Activated CD4-positive, alpha-beta T cell treated with anti-CD3 and anti-CD28 coated beads, Interleukin-2, amount 50 U/mL, for 48 hours (primary cell): ENCODE data around the gene HLA-DRB5.
"Not testable (repeated sequence)": the region's sequence is repeated elsewhere in the genome, so short reads cannot be mapped to it uniquely, and the experiment has no call there.

ENCODE experiments used
- DNase-seq, 2 experiments: peaks; one replicate each; pipeline ENCODE4 v3.0.0-alpha.2; 2020

Gene HLA-DRB5

DNA sequence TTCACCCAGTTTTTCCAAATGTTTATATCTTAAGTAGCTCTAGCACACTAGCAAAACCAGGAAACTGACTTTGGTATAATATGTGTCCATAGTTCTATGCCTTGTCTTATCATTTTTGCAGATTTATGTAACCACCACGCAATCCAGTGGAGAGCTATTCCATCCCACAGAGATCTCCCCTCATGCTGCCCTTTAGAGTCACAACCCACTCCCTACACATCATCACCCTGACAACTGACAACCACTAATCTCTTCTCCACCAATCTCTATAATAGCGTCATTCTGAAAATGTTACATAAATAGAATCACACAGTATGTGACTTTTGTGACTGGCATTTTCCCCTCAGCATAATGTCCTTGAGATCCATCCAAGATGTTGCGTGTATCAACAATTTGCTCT is 29.1 kb downstream of the HLA-DRB5 start:
- no peak for DNase-seq

DNA sequence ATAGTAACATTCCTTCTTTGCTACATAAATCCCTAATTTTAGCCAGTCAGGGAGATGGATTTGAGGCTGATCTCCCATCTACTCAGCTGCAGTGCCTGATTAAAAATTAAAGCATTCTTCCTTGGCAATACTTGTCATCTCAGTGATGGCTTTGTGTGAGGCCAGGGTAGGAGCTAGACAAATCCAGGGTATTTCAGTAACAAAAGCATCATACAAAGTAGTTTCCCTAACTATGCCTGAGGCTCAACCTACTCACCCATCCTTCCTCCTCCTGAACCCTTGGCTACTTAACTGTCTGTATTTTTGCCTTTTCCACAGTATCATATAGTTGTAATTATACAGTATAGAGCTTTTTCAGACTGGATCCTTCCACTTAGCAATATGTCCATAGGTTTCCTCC is 37.7 kb downstream of the HLA-DRB5 start:
- no peak for DNase-seq

DNA sequence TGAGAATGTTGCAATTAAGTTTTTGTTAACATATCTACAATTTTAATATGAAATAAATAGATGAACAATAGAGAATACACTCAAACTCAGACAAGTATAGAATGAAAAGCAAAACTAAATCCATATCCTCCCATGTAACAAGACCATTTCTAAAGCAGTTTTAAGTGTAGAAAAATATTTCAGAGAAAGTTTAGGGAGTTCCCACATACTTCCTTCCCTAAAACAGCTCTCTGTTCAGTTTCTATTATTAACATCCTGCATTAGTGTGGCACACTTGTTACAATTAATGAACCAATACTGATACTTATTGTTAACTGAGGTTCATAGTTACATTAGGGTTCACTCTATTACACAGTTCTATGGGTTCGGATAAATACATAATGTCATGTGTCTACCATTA is 38.4 kb downstream of the HLA-DRB5 start:
- DNase-seq, result no peak

DNA sequence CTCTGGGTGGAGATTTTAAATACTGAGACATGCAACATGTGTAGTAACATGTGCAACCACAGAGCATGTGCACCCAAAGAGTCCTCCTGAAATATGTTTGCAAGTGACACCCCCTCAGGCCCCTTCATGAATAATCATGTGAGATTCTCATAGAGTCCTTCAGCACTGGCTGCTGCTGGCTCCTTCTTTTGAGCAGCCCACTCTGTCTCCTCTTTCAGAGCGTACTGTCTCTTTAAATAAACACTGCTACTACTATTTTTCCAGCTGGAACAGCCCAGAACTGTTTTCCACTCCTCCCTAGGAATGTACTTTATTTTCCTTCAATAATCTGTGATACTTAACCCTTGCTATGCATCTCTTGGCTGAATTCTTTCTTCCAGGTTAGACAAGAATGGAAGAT is 42.0 kb downstream of the HLA-DRB5 start:
- DNase-seq, result no peak

DNA sequence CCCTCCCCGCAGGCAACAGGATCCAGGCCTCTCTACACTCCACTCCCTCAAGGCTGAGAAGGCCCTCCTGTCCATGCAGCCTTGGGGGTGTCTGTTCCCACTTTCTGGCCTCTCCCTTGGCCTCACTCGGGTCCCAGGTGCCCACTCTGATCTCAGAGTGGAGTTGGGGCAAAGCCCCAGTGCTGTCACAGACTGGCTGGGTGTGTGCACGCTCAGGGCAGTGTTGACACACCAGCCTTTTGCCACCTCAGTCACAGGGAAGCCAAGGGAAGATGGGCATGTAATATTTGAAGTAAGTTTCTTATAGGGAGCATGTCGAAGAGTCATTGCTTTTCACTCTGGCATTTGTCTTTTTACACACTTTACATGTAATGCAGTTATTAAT is 45.5 kb downstream of the HLA-DRB5 start:
- DNase-seq, result no peak

DNA sequence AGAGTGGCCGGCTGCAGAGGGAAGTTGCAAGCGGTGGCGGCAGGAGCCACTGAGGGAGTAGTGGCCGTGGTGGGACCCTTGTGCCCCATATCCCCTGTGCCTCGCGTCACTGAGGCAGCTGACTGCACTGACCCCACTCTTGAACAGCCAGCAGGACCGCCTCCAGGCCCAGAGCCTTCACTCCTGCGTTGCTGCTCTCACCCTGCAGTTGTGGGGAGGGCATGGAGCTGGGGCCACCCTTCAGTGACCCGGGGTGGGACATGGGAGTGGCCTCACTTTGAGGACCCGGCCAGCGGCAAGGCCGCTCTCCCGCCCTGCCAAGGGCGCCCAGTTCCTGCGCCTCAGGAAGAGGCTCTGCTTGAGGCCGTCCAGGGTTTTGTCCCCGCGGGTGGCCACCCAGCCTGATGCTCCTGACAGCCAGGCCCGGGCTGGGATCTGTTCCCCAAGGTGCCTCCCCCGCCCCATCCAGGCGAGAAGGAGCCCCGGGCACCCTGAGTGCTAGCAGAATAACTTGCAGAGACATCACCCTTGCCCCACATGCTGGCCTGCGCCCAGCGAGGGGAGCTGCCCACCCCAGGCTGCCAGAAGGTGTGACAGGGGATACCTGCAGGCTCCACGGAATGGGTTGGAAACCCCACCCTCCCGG is 46.0 kb downstream of the HLA-DRB5 start:
- DNase-seq, result no peak

DNA sequence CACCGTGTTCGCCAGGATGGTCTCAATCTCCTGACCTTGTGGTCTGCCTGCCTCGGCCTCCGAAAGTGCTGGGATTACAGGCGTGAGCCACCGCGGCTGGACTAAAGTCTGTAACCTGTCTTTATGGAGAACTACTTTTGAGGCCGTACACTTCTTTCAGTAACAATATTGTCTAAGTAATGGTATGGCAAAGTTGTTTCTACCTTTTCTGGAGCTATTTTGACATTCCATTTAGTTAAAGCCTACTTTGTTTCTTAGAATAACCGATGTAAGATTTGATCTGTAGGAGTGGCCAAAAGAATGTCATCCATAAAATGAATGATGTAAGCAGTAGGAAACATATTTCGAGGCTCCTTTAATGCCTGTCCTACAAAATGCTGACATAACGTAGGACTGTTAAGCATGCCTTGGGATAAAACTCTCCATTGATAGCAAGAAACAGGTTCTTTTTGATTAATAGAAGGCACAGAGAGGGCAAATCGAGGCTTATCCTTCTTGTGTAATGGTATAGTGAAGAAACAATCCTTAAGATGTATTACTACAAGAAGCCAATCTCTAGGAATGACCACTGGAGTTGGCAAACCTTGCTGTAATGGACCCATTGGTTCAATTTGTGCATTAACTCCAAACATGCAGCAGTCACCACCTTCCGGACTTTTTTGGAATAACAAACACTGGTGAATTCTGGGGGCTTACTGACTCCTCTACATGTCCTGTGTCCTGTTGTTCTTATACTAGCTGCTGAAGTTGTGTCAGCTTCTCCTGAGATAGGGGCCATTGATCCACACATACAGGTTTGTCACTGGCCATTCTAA is 54.5 kb downstream of the HLA-DRB5 start:
- DNase-seq, result no peak

DNA sequence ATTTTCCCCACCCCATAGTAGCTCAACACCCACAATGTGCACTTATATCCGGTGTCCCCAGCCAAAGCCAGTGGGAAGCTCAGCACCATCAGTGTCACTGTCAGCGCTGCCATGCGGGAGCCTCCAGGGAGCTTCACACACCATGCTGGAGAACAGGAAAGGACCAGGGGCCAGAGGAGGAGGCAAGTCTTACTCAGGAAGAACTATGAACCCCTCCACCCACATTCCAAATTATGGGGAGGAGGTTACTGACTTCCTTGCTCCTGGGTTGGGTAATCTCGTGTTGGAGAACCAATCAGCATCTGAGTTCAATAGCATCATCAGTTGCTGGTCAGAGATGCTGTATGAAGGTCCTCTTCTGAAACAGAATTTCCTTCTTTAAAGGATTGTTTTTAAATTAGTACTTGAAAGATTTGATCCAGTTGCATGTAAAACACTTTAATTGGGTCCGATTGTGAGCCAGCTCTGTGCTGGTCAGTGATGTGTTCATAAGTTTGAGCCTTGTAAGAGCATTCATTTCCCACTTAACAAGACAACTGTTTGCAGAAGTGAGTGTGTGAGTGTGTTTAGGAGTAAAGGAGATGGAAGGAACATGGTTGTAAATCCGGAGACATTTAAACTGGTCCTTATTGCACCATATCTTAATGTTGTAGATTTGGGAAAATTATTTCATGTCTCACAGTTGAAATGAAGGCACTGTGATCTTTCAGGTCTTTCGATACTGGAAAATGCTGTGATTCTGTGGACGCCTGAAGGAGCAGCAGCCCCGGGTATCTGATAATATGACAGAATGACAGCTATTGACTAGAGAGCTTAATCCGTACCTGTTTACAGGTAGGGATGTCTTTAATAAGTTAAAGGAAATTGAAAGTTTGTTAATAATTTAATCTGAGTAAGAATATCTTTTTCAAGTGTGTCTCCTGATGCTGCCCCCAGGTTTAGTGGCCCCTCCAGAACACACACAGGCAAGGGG is 56.4 kb downstream of the HLA-DRB5 start:
- DNase-seq, result not testable (repeated sequence)

DNA sequence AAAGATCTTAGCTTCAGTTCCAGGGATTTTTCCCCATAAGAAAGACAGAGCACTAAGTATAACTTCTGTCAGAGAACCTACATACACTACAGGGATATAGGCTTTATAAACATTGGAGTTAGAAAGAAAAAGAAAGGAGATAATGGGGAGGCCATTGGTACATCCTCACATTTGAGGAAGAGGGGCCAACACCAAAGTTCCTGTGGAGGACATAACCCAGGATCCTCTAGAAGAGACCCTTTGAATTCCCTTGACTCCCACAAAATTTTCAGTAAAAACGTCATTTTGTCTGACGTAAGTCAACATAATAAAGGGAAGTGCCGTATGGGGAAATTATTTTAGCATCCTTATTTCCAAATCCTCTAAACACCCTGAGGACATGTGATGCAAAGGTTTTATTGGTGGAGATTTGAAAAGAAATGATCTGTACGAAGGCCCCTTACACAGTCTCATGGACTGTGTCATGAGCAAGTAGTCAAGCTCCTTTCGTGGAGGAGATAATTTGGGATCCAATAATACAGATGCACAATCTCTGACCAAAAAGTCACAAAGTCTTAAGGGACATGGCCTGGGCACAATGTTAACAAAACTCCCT is 57.2 kb downstream of the HLA-DRB5 start:
- DNase-seq, result no peak

DNA sequence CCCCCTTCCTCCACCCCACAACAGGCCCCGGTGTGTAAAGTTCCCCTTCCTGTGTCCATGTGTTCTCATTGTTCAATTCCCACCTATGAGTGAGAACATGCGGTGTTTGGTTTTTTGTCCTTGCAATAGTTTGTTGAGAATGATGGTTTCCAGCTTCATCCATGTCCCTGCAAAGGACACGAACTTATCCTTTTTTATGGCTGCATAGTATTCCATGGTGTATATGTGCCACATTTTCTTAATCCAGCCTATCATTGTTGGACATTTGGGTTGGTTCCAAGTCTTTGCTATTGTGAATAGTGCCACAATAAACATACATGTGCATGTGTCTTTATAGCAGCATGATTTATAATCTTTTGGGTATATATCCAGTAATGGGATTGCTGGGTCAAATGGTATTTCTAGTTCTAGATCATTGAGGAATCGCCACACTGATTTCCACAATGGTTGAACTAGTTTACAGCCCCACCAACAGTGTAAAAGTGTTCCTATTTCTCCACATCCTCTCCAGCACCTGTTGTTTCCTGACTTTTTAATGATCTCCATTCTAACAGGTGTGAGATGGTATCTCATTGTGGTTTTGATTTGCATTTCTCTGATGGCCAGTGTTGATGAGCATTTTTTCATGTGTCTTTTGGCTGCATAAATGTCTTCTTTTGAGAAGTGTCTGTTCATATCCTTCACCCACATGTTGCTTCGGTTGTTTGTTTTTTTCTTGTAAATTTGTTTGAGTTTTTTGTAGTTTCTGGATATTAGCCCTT is 62.2 kb downstream of the HLA-DRB5 start:
- DNase-seq, result not testable (repeated sequence)
